ENCODE results near the gene PRRG4.
"Not testable (repeated sequence)": the region's sequence is repeated elsewhere in the genome, so short reads cannot be mapped to it uniquely, and the experiment has no call there.

PRRG4 gene

DNA sequence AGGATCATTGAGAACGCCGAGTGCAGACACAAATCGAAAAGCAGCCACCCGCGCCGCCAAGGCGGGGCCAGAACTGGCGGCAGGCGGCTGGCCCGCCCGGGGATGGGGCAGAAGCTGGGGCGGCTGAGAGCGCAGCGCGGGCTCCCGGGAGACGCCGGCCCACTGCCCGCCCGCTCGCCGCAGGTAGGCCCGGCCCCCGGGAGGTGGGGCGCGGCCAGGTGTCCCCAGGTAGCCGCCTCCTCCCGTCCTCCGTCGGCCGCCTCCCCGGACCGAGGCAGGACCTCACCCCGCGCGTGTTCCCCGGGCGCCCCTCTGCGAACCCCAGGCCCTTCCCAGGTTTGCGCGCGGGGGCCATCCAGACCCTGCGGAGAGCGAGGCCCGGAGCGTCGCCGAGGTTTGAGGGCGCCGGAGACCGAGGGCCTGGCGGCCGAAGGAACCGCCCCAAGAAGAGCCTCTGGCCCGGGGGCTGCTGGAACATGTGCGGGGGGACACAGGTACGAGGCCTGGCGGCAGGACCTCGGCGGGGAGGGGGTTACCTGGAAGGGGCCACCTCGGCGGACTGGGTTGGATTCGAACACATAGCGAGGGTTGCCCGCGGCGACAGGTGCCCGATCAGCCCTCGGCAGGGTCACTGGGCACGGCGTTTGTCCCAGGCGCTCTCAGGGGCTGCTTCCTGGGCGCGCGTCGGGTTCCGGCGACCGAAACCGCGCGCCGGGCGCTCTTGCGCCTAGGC lies at the start of gene PRRG4:
TSS of gene PRRG4 (plus strand) at position 248 of the 733 bp plus-strand sequence. CDS start 603 bp downstream, outside the sequence.
- no peak for DNase-seq

DNA sequence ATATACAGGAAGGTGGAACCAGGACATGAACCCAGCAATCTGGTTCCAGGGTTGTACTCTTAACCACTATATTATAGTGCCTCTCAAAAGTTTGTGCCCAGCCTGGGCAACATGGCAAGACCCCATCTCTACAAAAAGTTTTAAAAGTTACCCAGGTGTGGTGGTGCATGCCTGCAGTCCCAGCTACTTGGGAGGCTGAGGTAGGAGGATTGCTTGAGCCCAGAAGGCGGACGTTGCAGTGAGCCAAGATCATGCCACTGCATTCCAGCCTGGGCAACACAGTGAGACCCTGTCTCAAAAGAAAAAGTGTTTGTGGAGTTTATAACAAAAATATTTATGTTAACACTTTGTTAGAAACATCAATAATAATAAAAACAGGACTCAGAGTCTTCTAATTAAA lies 48.9 kb upstream of the PRRG4 start:
- not testable (repeated sequence) for DNase-seq

DNA sequence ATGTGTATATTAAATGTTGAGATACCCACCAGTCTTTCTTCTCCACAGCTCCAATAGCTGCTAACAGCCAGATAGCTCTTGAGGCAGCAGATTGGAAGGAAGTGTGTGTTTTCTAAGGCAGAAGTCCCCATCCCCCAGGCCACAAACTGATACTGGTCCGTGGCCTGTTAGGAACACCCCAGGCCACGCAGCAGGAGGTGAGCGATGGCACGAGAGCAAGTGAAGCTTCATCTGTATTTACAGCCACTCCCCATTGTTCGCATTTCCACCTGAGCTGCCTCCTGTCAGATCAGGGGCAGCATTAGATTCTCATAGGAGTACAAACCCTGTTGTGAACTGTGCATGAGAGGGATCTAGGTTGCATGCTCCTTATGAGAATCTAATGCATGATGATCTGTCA lies 48.0 kb upstream of the PRRG4 start:
- DNase-seq, result no peak

DNA sequence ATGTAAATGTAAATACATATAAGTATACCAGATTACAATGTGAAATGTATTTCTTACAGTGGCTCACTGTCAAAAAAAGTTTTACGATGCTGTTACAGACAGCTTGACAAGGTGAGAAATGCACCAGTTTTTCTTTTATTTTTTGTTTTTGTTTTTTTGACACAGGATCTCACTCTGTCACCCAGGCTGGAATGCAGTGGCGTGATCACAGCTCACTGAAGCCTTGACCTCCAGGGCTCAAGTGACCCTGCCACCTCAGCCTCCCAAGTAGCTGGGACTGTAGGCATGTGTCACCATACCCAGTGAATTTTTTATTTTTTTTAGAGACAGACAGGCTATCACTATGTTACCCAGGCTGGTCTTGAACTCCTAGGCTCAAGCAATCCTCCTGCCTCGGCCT lies 44.5 kb upstream of the PRRG4 start:
- DNase-seq, result no peak

- no peak for DNase-seq
Measured at GRCh38 chr11:32786811-32787210, 42.9 kb upstream of the PRRG4 start.

- no peak for DNase-seq
Measured at GRCh38 chr11:32790916-32791315, 38.8 kb upstream of the PRRG4 start.

GRCh38 chr11:32792111-32792947 lies 37.4 kb upstream of the PRRG4 start:
- DNase-seq, result no peak

DNA sequence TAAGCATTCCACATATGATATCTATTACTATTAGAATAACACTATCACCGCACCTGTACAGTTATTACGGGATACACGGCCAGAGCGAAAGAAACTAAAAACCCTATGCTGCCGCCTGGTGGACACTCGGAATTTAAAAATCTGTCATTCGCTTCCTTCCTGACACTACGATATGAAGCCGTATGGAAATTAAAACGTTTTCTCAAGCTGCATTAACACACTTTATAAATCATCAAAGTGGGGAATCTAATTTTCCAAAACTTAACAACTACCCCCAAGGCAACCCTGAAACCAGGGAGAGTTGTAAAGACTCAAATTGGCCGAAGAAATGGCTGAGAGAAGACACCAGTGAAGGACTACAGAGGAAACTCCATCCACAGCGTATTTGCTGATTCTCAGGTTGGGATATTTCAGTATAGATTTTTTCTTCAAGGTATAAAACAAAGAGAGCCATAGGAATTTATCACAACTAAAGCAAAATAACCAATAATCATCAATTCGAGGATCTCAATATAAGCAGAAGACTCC lies 36.7 kb upstream of the PRRG4 start:
- peak; percentile 36 for DNase-seq

DNA sequence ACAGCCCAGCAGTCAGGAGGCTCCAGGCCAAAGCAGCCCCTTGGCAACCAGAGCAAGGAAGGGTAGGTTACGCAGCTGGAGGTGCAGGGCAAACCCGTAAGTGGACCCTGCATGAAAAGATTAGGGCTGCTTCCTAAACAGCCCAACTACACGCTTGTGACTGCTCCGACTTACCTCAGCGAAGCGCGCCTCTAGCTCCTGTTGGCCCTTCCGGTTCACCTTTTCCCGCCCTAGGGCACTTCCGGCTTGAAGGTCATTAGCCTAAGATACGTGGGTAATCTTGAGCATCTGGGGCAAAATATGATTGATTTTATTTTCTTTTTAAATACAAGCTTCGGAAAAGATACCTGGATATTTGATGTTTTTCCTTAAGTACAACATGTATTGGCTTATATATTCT lies 35.3 kb upstream of the PRRG4 start, which contains the start of gene CCDC73:
TSS of gene CCDC73 (minus strand) at position 224 of the 400 bp plus-strand sequence. CDS start 34,419 bp downstream, outside the sequence.
- DNase-seq, result no peak

GRCh38 chr11:32796425-32796824 lies 33.3 kb upstream of the PRRG4 start:
- no peak for DNase-seq

DNA sequence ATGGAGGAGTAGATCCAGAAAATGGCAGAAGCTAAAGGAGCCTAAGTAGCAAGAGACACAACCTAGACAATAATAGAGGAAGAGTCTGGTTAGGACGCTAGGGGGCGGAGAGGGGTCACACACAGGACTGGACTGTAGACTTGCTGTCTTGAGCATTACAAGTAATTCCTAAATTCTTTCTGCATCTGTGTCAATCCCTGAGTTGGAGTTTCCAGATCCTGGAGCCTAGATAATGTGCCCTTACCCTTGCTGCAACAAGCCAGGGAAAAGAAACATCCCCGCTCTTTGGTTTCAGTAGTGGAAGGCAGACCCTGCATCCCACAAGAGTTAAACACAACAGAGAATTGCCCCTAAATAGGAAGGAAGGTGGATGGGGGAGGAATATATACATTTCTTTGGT lies 20.4 kb upstream of the PRRG4 start:
- DNase-seq, result peak; percentile 24

DNA sequence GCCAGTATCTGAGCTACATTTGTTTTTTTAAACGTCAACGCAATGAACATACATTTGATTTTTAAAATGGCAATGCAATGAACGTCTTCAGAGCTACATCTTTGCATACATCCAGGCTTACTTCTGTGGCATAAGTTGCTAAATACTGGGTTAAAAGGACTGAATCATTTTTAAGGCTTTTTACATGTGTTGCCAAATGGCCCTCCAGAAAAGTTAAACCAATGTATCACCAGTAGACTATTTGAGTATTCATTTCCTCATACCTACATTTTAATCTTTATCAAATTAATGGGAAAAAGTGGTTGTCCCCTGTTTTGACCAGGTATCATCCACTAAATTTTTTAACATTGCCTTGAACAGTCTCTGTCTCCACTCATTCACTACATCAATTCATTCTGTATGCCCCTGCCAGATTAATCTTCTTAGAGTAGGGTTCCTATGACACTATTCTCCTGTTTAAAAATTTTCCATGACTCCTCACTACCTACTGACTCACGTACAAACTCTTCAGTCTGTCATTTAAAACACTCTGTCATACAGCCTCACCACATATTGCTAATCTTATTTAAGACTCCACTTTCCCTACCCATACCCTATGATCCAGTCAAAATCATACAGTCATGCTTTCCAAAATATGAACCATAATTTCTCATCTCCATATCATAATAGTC lies 12.4 kb upstream of the PRRG4 start:
- no peak for DNase-seq

DNA sequence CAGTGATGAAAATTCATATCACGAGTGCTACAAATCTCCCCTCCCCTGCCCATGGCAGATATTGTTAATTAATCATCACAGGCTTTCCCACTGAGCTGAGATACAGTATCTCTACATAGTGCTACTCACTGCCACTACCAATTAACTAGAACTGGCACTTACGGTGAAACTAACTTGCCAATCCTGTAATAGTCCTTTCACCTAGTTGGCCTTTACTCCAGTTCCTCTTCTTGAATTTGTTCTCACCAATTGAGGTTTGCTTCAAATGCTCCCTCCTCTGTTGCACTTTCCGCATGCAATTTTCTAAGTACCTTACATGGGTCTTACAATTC lies 11.9 kb upstream of the PRRG4 start:
- no peak for DNase-seq

GRCh38 chr11:32819187-32819586 lies 10.5 kb upstream of the PRRG4 start:
- no peak for DNase-seq

DNA sequence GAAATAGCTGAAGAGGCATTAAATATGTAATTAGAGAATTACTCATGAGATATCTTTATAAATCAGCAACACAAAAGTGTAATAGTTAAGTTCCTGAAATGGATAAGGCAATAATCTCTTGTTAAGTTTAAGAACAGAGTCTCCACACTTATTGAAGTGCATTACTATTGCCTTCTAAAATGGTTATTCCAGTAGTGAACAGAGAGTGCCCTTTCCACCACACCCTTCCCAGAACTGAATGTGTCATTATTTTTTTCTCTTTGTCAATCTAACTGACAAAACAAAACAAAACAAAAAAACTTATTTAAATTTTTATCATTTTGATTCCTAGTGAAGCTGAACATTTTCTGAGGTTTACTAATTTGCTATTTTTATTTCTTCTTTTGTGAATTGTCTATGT lies 9.2 kb upstream of the PRRG4 start:
- DNase-seq, result no peak

DNA sequence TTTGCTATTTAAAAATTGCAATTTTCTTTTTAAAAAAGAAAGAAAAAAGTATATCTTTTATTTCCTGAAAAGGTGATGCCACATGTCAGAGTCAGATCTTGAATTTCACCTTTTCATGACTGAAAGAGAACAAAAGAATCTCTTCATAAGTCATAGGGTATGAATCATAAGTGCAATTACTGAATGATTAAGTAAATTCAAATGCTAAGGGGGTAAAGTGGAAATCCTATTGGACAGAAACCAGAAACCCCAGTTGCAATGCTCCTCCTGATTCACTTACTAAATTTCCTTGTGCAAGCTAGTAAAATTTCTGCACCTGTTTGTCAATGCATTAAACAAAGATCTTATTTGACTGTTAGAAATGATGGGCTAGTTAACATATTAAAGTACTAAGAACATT lies 8.2 kb upstream of the PRRG4 start:
- no peak for DNase-seq

DNA sequence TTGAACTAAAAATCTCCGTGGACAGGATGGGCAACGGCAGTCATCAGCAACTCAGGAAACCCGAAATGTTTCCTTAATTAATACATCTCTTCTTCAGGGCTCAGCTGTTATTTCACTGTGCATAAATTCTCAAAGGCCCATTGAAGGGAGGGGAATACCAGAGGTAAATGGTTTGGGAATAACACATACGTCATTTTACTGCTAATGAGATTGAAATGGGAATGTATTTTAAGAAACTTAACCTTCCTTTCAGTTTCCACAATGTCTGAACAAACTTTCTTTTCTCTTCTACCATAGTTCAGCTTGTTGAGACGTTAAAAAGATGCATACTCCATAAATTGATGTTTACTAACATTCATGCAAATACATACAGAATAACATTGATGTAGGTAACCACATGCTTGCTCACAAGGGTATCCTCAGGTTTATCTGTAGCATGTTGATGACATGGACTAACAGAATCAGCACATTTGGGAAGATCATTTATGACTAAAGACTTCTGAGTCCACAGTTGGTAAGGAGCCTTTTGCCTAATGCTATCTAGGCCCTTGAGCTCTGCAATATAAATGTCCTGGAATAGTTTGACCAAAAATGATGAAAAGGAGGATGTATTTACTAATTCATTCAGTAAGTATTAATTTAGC lies 7.7 kb upstream of the PRRG4 start:
- DNase-seq, result no peak

- DNase-seq, result not testable (repeated sequence)
Measured at GRCh38 chr11:32823617-32824016, 6.1 kb upstream of the PRRG4 start.

DNA sequence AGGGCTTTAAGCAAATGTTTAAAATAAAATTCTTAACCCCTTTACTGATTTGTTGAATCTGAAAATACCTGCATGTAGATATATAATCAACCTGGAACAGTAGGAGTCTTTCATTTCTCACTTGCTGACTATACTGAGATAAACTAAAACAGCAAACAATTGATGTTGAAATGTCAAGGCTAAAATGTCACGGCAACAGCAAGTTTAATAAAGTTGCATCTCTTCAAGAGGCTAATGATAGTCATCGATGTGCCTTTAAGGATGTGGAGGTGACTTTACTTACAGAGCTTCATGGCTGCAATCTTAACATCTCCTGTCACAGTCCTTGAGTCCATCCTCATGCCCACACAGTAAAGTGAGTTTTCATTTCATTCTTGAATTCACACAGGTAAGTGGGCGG lies 3.6 kb upstream of the PRRG4 start:
- DNase-seq, result no peak

- no peak for DNase-seq
Measured at GRCh38 chr11:32827276-32827675, 2.5 kb upstream of the PRRG4 start.

GRCh38 chr11:32829157-32829679 lies 509 bp upstream of the PRRG4 start:
- no peak for DNase-seq

DNA sequence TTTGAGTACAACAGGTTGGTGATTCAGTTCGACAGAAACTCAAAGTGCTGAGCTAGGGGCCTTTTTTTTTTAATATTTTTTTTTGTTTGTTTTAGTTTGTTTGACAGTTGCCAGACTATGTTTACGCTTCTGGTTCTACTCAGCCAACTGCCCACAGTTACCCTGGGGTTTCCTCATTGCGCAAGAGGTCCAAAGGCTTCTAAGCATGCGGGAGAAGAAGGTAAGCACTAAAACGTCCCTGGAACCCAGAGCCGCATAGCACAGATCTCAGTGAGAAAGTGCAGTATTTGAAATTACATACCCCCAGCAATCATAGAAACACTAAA lies 649 bp downstream of the PRRG4 start:
- DNase-seq, result no peak

DNA sequence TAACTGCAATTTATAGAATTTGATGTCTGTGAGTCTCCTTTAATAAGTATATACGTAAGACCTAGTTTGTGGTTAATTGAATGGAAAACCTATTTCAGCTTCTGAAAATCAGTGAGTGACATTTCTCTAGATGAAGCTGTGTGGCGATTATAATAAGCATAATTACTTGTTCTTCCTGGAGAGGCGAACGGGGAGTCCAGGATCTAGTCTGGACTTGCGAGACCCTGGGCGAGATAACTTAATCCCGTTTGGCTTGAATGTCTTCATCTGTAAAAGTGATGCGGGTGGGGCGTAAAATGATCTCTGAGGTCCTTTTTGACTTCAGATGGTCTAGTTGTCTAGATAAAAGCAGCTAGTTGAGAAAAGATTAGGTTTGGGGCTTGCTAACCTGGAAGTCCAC lies 1.1 kb downstream of the PRRG4 start:
- DNase-seq, result no peak

Measured in SHP77 treated with DMSO at 0.1 percent for 48 hours (cell line).